Measurements from ENCODE around the gene S100A4. TPM values are rescaled to one million over a fixed set of nuclear protein-coding genes. Genes with fewer than 3 reads are reported as not detected.
"Not testable (repeated sequence)": the region's sequence is repeated elsewhere in the genome, so short reads cannot be mapped to it uniquely, and the experiment has no call there.

The S100A4 gene
- total RNA-seq, 2 experiments from 2014 or later, result 44.7 to 44.9 TPM

GRCh38 chr1:153534925-153535241 is 10.7 kb downstream of the S100A4 start:
- DNase-seq, result no peak
- H3K27me3 Mint-ChIP-seq, result no peaks in the 10 kb centered on the region
- H3K4me3 Mint-ChIP-seq, result peak overlapping the region; percentile 93
- H3K27ac Mint-ChIP-seq, result peak overlapping the region; percentile 94
- H3K4me1 Mint-ChIP-seq, result peaks cover 62% of the 10 kb centered on the region
- H3K9me3 Mint-ChIP-seq, result no peaks in the 10 kb centered on the region
- peaks cover 19% of the 10 kb centered on the region for H3K36me3 Mint-ChIP-seq

- Mint-ChIP-seq H3K4me1 (peaks cover 57% of the 10 kb centered on the region), H3K36me3 (peaks cover 19% of the 10 kb centered on the region)
Observed at GRCh38 chr1:153534226-153534924, 11.2 kb downstream of the S100A4 start.

GRCh38 chr1:153533689-153534201 is 11.9 kb downstream of the S100A4 start:
- H3K4me1 Mint-ChIP-seq, result peaks cover 56% of the 10 kb centered on the region
- peaks cover 19% of the 10 kb centered on the region for H3K36me3 Mint-ChIP-seq
- no peak for DNase-seq
- peak overlapping the region; percentile 93 for H3K4me3 Mint-ChIP-seq
- no peaks in the 10 kb centered on the region for H3K27me3 Mint-ChIP-seq
- peak overlapping the region; percentile 90 for H3K27ac Mint-ChIP-seq
- H3K9me3 Mint-ChIP-seq, result no peaks in the 10 kb centered on the region

More at GRCh38 chr1:153534226-153534924, 11.2 kb downstream of the S100A4 start:
- no peak for DNase-seq
- Mint-ChIP-seq H3K9me3 (no peaks in the 10 kb centered on the region), H3K4me3 (peak overlapping the region; percentile 93), H3K27ac (peak overlapping the region; percentile 94), H3K27me3 (no peaks in the 10 kb centered on the region)

DNA sequence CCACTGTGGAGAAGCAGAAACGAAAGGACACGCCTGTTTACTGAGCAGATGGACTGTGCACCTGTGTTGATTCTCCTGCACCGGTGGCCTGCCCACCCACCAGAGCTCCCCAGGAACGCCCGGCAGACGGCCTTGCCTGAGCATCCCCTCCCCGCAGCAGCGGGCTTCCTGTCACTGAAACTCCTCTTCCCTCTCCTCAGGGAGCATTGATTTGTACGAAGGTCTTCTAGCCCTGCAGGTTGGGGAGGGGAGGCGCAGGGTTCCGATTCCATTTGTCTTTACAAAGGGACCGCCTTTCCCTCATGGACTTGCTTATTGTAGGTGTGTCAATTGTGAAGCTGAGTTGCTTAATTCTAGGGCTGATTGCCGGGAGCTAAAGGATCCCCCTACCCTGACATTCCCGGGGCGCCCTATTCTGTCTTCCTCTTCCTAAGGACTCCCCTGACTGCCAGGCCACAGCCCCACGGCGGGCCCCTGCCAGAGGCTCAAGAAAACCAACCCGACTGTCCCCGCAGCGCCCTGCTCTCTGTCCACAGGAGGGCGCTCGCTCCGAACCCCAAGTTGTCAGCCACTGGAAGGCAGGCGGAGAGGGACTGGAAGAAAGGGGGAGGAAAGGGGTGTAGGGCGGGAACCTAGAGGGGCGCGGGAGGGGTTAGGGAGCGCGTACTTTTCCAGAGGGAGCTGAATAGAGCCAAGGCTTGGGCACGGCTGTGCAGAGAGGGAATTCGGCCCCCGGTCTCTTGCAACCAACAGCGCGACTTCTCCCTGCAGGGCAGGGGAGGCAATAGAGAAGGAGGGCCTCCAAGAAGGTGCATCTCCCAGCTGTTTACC is 12.6 kb downstream of the S100A4 start:
- Mint-ChIP-seq H3K27ac (peak overlapping the region; percentile 90), H3K4me3 (peak overlapping the region; percentile 93), H3K27me3 (no peaks in the 10 kb centered on the region), H3K36me3 (peaks cover 19% of the 10 kb centered on the region), H3K9me3 (no peaks in the 10 kb centered on the region), H3K4me1 (peaks cover 56% of the 10 kb centered on the region)
- peak; percentile 78 for DNase-seq

DNA sequence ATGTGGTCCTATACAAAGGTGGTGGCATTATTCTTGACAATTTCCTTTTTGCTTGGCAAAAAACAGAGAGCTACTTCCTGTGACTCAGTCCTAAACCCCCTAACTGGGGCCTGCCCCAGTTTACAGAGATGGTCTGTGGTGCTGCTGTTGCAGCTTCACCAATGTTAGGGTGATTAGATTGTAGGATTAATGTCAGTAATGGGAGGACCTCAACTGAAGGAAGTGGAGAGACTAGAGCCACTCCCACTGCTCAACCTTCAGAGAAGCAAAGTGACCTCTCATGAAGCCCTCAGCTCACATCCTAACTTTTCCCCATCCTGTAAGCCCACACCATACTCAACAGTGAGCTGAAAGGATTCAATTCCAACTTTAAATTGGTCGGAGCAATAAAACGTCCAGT is 13.4 kb downstream of the S100A4 start:
- peaks cover 55% of the 10 kb centered on the region for H3K4me1 Mint-ChIP-seq
- H3K4me3 Mint-ChIP-seq, result peak overlapping the region; percentile 93
- peak; percentile 56 for DNase-seq
- H3K36me3 Mint-ChIP-seq, result peaks cover 19% of the 10 kb centered on the region
- H3K27ac Mint-ChIP-seq, result peak overlapping the region; percentile 90
- no peaks in the 10 kb centered on the region for H3K27me3 Mint-ChIP-seq
- no peaks in the 10 kb centered on the region for H3K9me3 Mint-ChIP-seq

DNA sequence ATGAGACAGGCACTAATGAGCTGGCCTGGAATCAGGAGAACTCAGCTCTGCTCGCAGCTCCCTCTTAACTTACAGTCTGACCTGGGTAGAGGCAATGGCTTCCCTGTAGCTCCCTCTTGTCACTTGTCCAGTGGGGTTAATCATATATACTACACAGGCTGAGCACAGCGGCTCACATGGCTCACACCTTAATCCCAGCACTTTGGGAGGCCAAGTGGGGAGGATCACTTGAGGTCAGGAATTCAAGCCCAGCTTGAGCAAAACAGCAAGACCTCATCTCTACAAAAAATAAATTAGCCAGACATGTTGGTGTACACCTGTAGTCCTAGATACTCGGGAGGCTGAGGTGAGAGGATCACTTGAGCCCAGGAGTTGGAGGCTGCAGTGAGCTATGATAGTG is 14.0 kb downstream of the S100A4 start:
- Mint-ChIP-seq H3K27me3 (no peaks in the 10 kb centered on the region), H3K4me1 (peaks cover 51% of the 10 kb centered on the region), H3K27ac (peak overlapping the region; percentile 90), H3K4me3 (no peak overlapping the region), H3K9me3 (no peaks in the 10 kb centered on the region), H3K36me3 (peaks cover 19% of the 10 kb centered on the region)
- DNase-seq, result no peak

DNA sequence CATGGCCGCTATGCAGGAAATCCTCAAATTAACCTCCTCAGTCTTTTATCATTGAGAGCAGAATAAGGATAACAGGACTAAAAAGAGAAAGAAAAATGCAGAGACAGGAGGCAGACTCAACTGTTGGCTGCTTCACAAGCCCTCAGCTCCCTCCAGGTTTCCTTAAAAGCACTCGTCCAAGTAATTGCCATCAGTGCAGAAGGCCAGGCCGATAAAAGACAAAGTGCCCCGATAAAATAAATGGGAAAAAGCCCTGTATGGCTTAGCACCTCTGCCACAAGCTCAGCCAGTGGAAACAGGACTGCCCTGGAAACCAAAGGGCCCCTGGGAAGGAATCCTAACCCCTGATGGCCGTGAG is 17.9 kb downstream of the S100A4 start:
- Mint-ChIP-seq H3K4me1 (peaks cover 24% of the 10 kb centered on the region), H3K36me3 (no peaks in the 10 kb centered on the region), H3K9me3 (no peaks in the 10 kb centered on the region), H3K27me3 (no peaks in the 10 kb centered on the region), H3K4me3 (no peak overlapping the region), H3K27ac (no peak overlapping the region)
- no peak for DNase-seq

GRCh38 chr1:153527023-153527682 is 18.5 kb downstream of the S100A4 start:
- Mint-ChIP-seq H3K27ac (no peak overlapping the region), H3K4me3 (no peak overlapping the region), H3K36me3 (no peaks in the 10 kb centered on the region)

DNA sequence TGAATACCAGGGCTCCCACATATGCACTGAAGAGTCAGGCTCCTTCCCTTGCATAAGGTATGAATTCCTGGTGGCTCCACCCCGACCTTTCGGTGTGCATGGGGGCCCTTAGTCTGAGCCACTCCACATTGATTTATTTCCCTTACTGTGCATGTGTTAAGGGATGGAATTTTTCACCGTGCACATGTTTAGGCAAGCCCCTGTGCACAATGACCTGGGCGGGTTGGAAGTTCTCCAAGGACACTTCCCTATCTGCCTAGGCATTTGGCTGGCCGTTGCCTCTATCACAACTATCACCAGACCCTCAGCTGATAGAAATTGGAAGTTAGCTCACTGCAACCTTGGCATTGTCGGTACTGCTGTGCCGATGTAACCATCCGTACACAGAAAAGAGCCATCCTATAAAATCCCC is 19.5 kb downstream of the S100A4 start:
- DNase-seq, result no peak
- Mint-ChIP-seq H3K4me3 (no peak overlapping the region), H3K27me3 (no peaks in the 10 kb centered on the region), H3K27ac (no peak overlapping the region), H3K4me1 (peaks cover 14% of the 10 kb centered on the region), H3K9me3 (no peaks in the 10 kb centered on the region), H3K36me3 (no peaks in the 10 kb centered on the region)

More at GRCh38 chr1:153527023-153527682, 18.5 kb downstream of the S100A4 start:
- peaks cover 24% of the 10 kb centered on the region for H3K4me1 Mint-ChIP-seq
- no peaks in the 10 kb centered on the region for H3K27me3 Mint-ChIP-seq
- H3K9me3 Mint-ChIP-seq, result no peaks in the 10 kb centered on the region
- no peak for DNase-seq

GRCh38 chr1:153525088-153525728 is 20.4 kb downstream of the S100A4 start:
- Mint-ChIP-seq H3K27ac (no peak overlapping the region), H3K36me3 (no peaks in the 10 kb centered on the region), H3K27me3 (no peaks in the 10 kb centered on the region), H3K4me3 (no peak overlapping the region), H3K4me1 (peaks cover 8% of the 10 kb centered on the region), H3K9me3 (no peaks in the 10 kb centered on the region)
- DNase-seq, result no peak

DNA sequence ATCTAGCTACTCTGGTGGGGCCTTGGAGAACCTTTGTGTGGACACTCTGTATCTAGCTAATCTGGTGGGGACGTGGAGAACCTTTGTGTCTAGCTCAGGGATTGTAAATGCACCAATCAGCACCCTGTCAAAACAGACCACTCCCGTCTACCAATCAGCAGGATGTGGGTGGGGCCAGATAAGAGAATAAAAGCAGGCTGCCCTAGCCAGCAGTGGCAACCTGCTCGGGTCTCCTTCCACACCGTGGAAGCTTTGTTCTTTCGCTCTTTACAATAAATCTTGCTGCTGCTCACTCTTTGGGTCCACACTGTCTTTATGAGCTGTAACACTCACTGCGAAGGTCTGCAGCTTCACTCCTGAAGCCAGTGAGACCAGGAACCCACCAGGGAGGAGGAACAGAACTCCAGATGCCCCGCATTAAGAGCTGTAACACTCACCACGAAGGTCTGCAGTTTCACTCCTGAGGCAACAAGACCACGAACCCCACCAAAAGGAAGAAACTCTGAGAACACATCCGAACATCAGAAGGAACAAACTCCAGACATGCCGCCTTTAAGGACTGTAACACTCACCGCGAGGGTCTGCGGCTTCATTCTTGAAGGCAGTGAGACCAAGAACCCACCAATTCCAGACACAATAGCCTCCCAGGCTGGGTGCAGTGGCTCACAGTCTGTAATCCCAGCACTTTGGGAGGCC is 23.1 kb downstream of the S100A4 start:
- Mint-ChIP-seq H3K4me3 (peak overlapping the region; percentile 59), H3K4me1 (peaks cover 11% of the 10 kb centered on the region), H3K27ac (peak overlapping the region; percentile 77)
- not testable (repeated sequence) for H3K36me3 Mint-ChIP-seq, H3K27me3 Mint-ChIP-seq, H3K9me3 Mint-ChIP-seq, DNase-seq

DNA sequence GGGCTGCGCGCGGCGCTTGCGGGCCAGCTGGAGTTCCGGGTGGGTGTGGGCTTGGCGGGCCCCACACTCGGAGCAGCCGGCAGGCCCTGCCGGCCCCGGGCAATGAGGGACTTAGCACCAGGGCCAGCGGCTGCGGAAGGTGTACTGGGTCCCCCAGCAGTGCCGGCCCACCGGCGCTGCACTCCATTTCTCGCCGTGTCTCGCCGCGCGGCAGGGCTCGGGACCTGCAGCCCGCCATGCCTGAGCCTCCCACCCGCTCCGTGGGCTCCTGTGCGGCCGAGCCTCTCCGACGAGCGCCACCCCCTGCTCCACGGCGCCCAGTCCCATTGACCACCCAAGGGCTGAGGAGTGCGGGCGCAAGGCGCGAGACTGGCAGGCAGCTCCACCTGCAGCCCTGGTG is 23.8 kb downstream of the S100A4 start:
- not testable (repeated sequence) for H3K27me3 Mint-ChIP-seq, H3K9me3 Mint-ChIP-seq, H3K27ac Mint-ChIP-seq

GRCh38 chr1:153520818-153521476 is 24.7 kb downstream of the S100A4 start:
- H3K27me3 Mint-ChIP-seq, result no peaks in the 10 kb centered on the region
- H3K27ac Mint-ChIP-seq, result no peak overlapping the region
- DNase-seq, result no peak
- H3K4me1 Mint-ChIP-seq, result peaks cover 11% of the 10 kb centered on the region
- H3K9me3 Mint-ChIP-seq, result no peaks in the 10 kb centered on the region
- no peak overlapping the region for H3K4me3 Mint-ChIP-seq
- H3K36me3 Mint-ChIP-seq, result no peaks in the 10 kb centered on the region

More for the DNA sequence above, 23.8 kb downstream of the S100A4 start:
- H3K4me3 Mint-ChIP-seq, DNase-seq, H3K36me3 Mint-ChIP-seq: not testable (repeated sequence)
- peaks cover 11% of the 10 kb centered on the region for H3K4me1 Mint-ChIP-seq

DNA sequence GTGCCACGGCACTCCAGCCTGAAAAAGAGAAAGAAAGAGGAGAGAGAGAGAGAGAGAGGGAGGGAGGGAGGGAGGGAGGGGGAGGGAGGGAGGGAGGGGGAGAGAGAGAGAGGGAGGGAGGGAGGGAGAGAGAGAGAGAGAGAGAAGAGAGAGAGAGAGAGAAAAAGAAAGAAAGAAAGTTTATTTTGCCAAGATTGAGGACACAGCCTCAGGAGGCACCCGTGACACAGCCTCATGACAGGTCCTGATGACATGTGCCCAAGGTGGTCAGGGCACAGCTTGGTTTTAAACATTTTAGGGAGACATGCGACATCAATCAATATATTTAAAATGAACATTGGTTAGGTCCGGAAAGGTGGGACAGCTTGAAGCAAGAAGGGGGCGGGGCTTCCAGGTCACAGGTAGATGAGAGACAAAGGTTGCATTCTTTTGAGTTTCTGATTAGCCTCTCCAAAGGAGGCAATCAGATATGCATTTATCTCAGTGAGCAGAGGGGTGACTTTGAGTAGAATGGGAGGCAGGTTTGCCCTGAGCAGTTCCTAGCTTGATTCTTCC is 25.4 kb downstream of the S100A4 start:
- not testable (repeated sequence) for H3K9me3 Mint-ChIP-seq
- peaks cover 11% of the 10 kb centered on the region for H3K4me1 Mint-ChIP-seq

More for the DNA sequence above, 25.4 kb downstream of the S100A4 start:
- DNase-seq, H3K27ac Mint-ChIP-seq, H3K36me3 Mint-ChIP-seq, H3K27me3 Mint-ChIP-seq, H3K4me3 Mint-ChIP-seq: not testable (repeated sequence)
